Measurements from ENCODE around the gene SUPT3H.
"Not testable (repeated sequence)": the region's sequence is repeated elsewhere in the genome, so short reads cannot be mapped to it uniquely, and the experiment has no call there.

The SUPT3H gene

GRCh38 chr6:44920952-44921491 is 456.7 kb downstream of the SUPT3H start:
- DNase-seq (ENCODE audit: insufficient read length, low spot score) (no peak), FAIRE-seq (peak; percentile 44)
- TF ChIP-seq CTCF (IDR thresholded peaks at IDR 0.05; ENCODE audit: insufficient read depth, missing control alignments), result no peak

- FAIRE-seq (no peak), DNase-seq (ENCODE audit: insufficient read length, low spot score) (no peak)
- no peak for TF ChIP-seq CTCF (IDR thresholded peaks at IDR 0.05; ENCODE audit: insufficient read depth, missing control alignments)
Observed at GRCh38 chr6:44918671-44919296, 458.9 kb downstream of the SUPT3H start.

- DNase-seq (ENCODE audit: insufficient read length, low spot score), result no peak
- no peak for TF ChIP-seq CTCF (IDR thresholded peaks at IDR 0.05; ENCODE audit: insufficient read depth, missing control alignments)
- no peak for FAIRE-seq
Observed at GRCh38 chr6:44917430-44917829, 460.3 kb downstream of the SUPT3H start.

GRCh38 chr6:44915111-44915510 is 462.6 kb downstream of the SUPT3H start:
- TF ChIP-seq CTCF (IDR thresholded peaks at IDR 0.05; ENCODE audit: insufficient read depth, missing control alignments), result no peak
- FAIRE-seq (no peak), DNase-seq (ENCODE audit: insufficient read length, low spot score) (no peak)

- no peak for TF ChIP-seq CTCF (IDR thresholded peaks at IDR 0.05; ENCODE audit: insufficient read depth, missing control alignments)
- FAIRE-seq (peak; percentile 6), DNase-seq (ENCODE audit: insufficient read length, low spot score) (no peak)
Observed at GRCh38 chr6:44914141-44914540, 463.6 kb downstream of the SUPT3H start.

GRCh38 chr6:44906761-44907160 is 471.0 kb downstream of the SUPT3H start:
- no peak for TF ChIP-seq CTCF (IDR thresholded peaks at IDR 0.05; ENCODE audit: insufficient read depth, missing control alignments)
- DNase-seq (ENCODE audit: insufficient read length, low spot score) (no peak), FAIRE-seq (peak; percentile 21)

GRCh38 chr6:44900358-44900757 is 477.4 kb downstream of the SUPT3H start:
- not testable (repeated sequence) for FAIRE-seq; DNase-seq (ENCODE audit: insufficient read length, low spot score)
